Left renal cortex interstitium (tissue), 4 donors: ENCODE results near the gene SPRR1A. TPM values are rescaled to one million over a fixed set of nuclear protein-coding genes. Genes with fewer than 3 reads are reported as not detected.

Experiments used
- DNase-seq, 4 donors: peaks; one replicate each; pipeline ENCODE4 v3.0.0-alpha.2; 2013; ENCODE audit warnings: low read depth in 4 of 4, low spot score in 2 of 4, missing footprints in 1 of 4
- polyA plus RNA-seq, 4 donors: library from polyadenylated mRNA; unstranded; fragments of 120-200 nt; gene quantifications; one replicate each; pipeline ENCODE4 v1.2.1, GENCODE V29; 2013; ENCODE audit not compliant: insufficient read length in 4 of 4

SPRR1A gene, protein sequence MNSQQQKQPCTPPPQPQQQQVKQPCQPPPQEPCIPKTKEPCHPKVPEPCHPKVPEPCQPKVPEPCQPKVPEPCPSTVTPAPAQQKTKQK
- polyA plus RNA-seq = not detected

DNA sequence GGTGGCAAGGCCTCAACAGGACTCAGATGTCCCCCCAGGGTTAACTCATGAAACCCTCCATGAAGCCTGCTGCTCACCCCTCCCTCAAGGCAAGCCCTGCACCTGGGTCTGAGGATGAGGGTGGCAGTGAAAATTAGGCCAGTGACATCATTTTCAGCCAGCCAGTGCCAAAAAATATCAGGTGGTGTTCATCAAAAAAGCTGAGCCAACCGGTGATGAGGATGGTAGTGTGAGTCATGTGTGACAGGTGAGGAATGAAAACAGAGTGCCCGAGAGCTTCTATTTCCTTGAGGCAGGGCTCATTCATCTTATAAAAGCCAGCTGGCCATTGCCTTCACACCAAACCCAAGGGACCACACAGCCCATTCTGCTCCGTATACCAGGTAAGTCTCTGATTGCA, at the start of gene SPRR1A:
Gene SPRR1A (plus strand): TSS at position 339 of the 400 bp plus-strand sequence. CDS start 1,150 bp downstream, outside the sequence.
- DNase-seq = no peak

DNA sequence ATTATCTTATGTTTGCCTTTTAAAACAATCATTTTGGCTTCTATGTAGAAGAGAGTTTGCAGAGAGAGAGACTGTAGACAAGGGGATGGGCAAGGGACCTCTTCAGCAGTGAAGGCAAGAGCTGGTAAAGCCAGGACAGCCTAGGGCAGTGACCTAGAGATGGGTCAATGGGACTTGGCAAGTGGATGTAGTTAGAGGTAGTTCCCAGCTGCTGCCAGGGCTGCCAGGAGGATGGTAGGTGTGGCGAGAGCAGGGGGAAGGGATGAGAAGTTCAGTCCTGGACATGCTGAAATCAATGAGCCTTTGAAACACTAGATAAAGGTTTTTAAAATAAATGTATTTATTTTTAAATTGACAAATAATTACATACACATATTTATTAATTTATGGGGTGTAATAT, 43.3 kb upstream of the SPRR1A start:
- DNase-seq = no peak

DNA sequence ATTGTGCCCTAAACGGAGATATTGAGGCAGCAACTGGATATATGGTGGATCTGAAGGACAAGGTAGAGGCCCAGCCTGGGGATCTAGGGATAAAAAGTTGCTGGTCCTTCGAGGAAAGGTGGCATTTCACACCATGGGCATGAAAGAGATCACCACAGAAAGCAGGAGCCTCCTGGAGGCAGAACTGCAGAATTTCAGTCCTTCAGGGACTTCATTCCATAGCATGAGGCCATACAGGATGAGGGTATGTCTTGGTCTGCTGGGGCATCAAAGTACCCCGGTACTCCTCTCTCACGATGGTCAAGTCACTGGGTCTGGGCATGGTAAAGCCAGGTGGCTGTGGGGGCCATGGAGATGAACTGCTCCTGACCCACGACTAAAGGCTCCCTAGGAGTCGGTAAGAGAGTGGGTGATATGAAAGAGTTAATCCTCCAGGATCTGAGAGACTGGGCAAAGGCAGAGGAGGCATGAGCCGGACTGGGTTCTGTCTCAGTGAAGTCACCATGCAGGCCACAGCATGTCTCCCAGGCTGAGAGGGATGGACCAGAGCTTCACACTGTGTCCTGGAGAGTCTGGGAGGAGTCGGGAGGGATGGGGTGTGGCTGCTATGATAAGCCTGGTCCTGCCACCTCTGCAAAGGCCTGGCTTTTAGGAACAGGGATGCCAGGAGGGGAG, 42.7 kb upstream of the SPRR1A start:
- DNase-seq = no peak

DNA sequence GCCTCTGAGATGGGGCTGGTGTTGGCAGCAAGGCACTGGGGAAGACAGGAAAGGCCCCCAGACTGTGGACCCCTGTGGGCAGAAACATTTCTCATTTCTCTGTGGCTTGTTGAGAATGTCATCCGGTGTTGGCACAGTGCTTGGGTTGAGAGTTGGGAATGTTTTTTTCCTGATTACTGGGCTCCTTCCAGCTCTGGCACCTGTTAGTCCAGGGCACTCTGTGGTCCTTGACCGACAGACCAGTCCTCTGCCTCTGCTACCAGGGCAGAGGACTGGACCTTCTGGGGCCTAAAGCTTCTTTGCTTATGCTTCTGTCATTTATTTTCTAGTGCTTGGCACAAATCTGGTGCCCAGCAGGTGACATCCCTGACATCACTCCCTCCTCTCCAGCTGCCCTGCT, 41.7 kb upstream of the SPRR1A start:
- no peak for DNase-seq

DNA sequence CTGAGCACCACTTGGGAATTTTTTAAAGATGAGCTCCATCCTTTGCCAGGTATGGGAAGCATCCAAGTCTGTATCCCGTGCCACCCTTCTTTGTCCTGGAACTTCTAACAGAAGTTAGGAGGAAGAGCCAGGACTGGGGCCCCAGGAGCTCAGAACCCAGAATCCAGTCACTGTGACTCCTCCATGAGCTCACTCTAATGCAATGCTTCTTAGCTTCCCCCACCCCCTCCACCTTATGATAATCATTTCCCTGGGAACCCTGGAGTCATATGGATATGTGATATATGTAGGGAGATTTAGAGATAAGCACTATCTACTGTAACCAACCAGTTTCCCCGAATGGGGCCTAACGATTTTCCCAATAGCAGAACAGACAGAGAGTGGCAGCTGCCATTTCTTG, 37.6 kb upstream of the SPRR1A start:
- no peak for DNase-seq

DNA sequence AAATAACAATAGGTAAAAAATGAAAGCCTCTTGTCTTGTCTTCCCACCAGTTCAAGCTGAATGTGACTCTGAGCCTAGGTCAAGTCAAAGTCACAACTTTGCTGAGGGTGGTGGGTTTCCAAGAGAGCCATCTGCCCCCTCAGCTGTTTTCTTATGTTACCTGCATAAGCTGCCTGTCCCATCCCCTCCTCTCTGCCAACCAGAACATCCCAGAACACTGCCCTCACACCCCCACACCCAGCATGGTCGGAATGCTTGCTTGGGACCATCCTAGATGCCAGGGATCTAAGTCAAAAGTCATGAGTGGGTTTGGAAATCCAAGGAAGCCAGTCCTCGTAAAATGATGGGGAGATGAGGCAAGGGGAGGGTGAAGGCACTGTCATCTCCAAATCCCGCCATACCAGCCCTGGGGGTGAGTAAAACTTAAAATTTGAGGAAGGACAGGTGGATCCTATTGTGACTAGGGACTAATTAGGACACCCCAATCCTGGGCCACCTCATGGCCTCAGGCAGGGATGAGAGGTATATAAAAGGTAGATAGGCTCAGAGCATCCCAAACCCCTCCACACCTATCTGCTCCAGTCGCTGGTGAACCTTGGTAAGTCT, 37.1 kb upstream of the SPRR1A start, which contains the start of gene SPRR5:
Gene SPRR5 (plus strand): TSS at position 556 of the 606 bp plus-strand sequence. CDS start 1,349 bp downstream, outside the sequence.
- DNase-seq = no peak

DNA sequence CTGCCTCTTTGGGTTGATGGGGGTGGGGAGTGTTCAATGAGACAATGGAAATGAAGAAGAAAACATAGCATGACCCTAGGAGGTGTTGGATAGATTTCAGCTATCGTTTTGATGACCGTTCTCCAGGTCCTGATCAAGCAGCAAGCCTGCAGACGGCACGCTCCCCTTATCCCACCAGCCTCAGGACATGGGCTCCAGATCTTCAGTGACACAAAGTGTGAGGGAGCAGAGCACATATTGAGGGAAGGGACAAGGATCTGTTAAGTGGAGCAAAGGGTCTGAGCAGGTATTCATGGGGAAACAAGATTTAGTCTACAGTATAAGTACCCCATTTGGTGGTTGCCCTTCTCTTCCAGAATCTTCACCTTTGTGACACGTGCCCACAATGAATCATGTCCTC, 32.2 kb upstream of the SPRR1A start:
- no peak for DNase-seq

DNA sequence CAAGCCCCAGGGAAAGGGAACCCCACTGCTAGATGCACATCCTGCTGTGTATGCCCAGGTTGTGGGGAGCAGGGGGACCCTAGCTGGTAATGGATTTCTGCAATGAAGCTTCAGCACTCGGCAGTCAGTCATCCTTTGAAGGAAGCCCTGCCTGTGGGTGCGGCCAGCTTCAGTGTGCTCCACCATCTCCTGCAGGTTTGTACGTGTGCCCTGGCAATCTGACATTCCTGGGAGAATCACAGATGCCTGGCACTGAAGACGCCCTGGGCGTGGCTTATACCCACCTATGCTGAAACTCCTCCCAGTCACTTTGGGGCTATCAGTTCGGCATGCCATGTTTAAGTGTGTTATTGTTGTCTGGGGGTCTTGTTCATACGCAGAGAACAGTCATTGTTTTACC, 30.1 kb upstream of the SPRR1A start:
- no peak for DNase-seq

DNA sequence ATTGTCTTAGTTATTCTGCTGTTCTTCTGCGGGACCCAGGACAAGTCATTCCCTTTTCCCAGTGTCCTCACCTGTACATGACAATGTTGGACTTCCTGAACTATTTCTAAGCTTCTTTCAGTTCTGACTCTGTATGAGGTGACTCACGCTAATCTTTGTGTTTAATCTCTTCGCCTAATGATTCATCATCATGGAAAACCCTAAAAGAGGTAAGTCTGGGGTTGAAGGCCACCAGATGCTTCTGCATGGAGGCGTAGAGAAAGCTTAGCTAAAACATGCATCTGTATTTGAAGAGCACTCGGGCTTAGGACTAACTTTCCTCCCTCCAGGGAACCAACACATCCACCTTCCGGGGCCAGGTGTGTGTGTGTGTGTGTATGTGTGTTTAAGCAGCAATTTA, 29.4 kb upstream of the SPRR1A start:
- no peak for DNase-seq

DNA sequence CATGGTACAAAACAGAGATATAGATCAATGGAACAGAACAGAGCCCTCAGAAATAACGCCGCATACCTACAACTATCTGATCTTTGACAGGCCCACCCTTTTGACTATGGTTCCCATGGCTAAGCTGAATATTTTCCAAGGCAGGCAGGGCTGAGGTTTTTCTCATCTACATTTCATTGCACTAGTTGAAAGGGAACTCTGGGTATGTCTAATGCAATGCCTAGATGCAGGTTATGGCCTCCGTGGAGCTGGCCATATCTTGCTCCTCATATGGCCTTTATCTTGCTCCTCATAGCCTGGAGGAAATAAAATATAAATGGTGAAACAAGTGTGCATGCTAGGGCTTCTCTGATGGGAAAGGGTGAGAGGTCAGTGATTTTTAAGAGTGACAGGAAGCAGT, 26.3 kb upstream of the SPRR1A start:
- no peak for DNase-seq

DNA sequence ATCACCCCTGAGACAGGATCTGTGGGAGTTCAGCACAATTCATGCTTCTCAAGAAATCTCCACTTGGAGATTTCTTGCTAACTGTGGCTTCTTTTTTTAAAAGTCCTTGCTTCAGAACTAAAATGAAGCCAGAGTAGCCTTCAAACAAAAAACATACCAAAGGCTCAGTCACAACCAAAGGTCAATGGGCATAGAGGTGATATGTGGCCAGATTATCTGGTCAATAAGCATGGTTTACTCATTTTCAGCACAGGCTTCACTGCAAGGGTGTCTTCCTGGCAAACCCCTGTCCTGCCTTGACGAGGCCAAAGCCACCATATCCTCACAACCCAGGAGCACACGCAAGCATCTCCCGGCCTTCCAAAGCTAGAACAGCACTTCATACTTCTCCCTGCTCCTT, 24.6 kb upstream of the SPRR1A start:
- no peak for DNase-seq

DNA sequence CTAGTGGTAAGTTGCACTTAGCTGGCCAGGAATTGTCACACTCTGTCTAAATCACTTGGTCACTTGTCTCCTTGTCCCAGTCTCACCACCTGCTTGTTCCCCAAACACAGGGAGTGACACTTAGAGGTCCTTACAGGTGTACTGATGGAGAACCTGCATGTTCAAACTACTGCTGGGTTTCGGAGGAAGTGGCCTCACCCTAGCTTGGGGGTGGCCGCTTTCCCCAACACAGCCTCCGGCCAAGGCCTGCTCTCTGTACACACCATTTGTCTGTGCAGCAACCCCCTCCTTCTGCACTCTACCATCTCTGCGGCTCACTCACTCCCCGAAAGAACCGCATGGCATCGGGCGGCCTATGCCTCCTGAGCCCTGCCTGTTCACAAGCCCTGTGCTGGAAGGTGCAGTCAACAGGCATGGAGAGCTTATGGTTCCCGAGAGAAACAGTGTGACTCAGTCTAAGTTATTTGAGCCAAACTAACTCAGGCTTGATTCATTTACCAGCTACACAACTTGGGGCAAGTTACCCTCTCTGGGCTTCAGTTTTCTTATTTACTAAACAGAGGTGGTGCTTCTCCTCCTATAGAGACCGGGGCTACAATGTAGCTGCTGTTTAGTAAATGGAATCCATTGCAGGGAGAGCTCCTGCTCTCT, 24.0 kb upstream of the SPRR1A start:
- DNase-seq = no peak

DNA sequence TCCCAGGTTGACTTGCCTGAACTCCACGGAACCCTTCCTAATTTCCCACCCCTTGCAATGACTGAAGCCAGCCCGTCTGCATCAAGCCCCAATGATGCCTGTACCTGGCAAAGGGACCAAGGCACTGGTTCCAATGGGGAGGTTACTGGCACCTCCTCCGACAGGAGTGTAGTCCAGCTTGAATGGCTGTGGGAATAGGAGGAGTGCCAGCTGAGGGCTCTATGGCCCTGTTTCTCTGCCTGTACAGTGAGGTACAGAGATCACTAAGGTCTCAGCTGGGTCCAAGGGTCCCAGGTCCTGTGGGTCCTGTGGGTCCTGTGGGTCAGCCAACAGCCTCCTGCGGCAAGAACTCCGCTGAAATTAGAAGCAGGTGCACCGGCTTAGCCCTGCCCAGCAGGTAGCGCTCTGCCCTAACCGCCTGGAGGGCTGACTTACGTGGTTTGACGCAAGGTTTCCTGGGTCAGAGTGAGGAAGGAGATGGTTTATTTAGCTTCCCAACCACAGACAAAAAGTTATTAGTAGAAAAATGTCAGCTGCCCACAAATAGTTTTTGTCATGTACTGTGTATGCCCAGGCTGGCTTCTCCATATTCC, 23.3 kb upstream of the SPRR1A start:
- DNase-seq = no peak

DNA sequence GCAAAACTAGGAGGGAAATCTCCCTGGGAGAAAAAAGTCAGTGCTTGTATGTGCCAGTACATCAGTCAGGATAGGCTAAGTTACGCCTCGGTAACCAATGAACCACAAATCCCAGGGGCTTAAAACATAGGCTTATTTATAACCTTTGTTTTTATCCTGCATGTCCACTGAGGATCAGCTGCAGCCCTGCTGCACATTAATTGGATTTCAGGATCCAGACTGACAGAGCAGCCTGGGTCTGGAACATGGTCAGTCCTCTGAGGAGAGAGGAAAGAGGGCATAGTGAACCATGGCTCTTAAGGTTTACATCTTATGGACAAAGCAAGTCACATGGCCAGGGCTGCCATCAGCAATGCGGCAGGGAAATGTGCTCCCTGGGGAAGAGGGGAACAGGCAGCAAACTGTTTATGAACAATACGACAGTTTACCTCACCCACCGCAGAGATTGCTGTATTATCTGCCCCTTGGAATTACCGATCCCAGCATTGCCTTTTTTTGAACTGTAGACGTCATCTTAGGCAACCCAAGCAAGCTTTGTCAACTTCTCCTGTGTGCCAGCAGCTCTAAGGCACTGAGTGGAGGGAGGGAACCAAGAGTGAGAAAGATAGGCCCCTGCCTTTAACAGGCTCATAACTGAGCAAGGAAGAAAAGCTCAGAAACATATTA, 22.5 kb upstream of the SPRR1A start:
- DNase-seq = no peak

DNA sequence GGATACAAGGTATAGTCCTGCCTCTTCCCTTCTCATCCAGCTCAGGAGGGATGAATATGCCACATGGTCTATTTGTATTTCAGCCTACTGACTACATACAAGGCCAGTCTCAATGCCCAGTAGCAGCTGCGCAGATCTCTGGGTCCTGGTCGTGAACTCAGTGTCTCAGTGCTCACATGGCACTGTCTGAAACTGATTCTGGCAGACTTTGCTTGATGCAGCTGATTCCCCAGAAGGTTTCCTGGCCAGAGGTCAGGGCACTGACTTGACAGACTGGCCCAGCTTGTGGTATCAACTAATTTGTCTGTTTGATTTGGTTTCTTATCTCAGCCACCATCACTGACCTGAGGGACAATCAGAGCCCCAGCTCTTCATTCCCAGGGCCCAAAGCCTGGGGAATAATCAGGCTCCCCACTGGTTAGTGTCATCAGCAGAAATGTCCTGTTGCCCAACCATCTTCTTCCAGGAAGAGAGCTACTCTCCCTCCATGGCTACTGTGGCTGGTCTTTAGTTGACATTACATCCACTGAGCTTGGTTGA, 20.9 kb upstream of the SPRR1A start:
- no peak for DNase-seq

DNA sequence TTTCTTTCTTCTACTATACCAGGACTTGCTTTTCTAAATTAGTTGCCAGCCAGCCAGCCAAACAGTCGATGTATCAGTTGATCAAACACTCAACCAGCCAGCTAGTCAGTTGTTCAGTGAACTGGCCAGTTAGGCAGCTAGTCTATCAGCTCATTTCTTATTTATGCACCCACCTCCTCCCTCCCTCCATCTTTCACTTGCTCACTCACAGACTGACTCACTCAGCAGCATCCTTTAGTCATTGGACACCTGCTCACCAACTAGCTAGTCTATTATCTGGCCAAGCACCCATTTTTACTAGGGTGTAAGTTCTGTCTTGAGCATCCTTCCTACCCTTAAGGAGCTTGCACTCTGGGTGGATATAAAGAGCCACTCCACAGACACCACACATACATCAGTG, 19.3 kb upstream of the SPRR1A start:
- no peak for DNase-seq

DNA sequence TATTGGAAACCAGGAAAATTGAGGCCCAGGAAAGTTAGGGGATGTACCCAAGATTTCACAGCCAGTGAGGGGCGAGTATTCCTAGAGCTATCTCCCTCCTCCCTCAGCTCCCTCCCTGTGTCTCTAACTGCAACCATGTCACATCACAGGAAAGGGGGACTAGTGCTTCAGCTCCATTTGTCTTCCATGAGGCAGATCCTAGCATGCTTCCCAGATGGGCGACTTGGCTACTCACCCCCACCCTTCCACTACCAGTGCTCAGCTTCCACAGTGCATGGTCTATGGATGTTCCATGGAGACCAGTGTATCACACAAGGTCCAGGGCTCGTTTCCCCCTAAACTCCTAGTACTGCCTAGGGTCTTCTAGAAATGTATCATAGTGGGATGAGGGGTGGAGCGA, 18.0 kb upstream of the SPRR1A start:
- no peak for DNase-seq

DNA sequence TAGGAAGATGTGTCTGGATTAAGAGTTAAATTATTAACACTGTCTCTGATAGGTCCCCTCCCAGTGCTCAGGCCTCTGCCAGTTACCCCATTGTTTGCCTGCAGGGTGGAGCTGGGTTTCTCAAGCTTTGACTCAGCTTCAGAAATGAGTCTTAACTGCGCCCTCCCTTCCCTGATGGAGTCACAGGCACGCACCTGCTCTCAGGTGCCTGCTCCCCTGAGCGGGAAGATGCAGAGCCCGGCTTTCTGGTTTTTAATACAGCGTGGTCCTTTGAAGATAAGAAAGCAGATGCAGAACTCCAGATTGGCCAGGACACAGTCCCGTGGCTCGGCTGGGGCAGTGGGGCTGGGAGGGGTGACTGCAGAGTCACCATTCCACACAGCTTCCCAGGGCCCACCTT, 16.7 kb upstream of the SPRR1A start:
- DNase-seq = no peak

DNA sequence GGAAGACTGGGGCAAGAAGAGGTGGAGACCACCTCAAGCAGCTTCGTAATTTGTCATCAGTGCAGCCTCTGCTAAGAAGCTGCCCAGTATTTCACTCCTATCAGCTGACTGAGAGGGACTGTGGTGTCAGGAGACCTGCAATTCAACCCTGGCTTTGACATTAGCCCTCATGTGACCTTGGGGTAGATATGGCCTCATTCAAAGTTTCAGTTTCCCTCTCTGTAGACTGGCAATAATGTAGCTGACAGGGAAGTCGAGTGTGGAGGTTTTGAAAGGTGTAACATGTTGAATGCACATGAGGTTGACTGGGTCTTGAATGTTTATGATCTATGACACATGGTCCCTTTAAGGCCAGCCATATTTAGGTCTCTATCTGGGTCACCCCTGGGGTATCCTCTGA, 15.6 kb upstream of the SPRR1A start:
- no peak for DNase-seq

DNA sequence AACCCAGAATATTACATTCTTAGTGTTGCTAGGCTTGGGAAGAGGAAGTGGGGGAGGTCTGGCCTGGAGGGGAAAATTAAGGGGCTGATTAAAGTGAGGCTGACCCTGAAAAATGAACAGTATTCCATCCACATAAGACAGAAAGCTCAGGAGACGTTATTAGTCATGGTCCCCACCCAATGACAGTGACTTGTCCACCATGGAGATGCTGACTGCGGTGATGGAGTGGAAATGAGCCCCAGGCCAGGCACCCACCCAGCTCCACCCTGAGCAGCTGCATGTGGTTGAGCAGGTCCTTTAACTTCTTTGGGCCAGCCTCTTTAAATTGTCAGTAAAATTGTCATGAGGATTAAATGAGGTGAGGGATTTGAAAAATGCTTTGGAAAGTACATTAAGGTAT, 14.8 kb upstream of the SPRR1A start:
- no peak for DNase-seq

DNA sequence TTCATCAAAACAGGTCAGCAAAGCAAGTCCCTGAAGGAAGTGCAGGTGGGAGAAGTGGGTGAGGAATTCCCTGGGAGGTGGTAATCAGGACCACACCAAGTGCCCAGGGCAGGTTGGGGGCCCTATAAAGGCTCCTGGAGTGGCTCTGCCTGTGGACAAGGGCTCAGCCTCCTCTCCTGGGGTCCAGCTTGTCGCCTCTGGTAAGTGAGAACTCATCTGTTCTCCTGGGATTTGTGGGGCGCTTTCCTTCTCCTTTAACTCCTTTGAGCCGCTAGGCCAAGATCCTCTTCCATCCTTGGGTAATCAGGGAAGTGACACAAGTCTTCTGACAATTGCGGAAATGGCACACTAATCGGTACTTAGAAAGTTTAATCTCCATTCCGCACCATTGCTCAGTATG, 13.4 kb upstream of the SPRR1A start, which contains the start of gene SPRR4:
Gene SPRR4 (plus strand): TSS at position 154 of the 400 bp plus-strand sequence. CDS start 1,243 bp downstream, outside the sequence.
- no peak for DNase-seq
